NCI-H2196 treated with DMSO at 0.1 percent for 48 hours (cell line): Measurements from ENCODE around the gene OR7G1.
"Not testable (repeated sequence)": the region's sequence is repeated elsewhere in the genome, so short reads cannot be mapped to it uniquely, and the experiment has no call there.

ENCODE experiments used
- DNase-seq: peaks from one replicate; lab custom pipeline; 2025; ENCODE audit not compliant: unreplicated experiment; lab: John Stamatoyannopoulos, UW

OR7G1 gene

DNA sequence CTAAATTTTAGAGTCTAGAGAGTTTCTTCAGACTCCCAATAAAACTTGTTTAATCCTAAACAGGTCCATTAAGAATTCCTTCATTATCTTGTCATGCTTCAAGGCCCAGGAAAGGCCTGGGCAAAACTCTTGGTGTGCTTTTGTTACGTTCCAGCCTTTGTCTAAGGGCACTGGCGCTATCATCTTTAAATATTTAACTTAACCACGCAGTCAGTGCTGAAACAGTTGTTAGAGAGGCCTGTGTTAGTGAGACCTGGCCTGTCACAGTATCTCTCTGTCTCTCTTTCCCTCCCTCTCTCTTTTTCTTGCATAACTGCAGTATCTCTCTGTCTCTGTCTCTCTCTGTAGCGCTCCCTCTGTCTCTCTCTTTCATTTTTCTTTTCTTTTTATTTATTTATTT, 36.9 kb downstream of the OR7G1 start:
- DNase-seq: no peak

DNA sequence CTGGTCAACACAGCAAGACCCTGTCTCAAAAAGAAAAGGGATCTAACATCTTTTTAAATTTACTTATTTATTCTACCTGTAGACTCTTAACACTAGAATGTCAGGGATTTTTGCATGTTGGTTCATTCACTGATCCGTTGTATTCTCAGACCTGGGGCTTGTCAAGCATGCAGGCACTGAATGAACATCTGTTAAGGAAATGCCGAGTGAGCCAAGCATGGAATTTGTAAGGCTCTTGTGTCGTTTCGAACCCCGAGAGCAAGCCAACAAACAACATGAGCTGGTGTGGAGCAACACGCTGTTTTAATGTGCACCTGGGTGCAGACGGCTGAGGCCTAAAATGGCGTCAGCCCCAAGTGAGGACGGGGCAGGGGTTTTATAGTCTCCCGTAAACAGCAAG, 38.7 kb downstream of the OR7G1 start:
- DNase-seq: no peak

DNA sequence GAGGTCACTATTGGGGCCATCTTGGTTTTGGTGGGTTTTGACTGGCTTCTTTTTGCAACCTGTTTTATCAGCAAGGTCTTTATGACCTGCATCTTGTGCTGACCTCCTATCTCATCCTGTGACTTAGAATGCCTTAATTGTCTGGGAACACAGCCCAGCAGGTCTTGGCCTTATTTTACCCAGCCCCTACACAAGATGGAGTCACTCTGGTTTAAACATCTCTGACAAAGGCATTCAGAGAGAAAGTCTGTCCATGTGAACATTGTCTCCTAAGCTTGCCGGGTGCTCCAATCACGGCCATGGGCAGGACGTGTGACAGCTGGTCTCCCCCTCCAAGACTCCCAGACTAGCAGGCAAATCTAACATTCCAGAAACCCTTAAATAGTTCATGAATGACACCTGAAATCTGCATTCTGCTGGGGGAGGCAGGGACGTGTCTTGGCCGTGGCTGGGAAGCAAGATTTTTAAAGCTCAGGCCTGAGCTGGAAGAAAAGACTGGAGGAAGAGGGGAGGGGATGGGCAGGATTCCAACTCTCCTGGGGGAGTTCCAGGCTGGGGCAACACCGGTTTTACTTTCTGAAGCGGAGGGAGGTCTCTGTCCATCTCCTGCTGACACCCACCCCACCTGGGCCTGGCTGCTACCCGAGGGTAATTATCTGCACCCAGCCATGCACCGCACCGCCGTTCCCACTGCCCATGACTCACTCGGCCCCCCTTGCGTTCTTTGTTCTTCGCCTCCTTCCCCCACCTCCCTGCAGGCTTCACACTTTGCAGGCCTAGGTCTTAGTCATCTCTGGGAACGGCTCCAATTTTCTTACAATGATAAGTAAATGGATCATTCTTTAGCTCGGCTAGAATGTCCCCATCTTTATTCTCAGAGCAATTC, 40.3 kb downstream of the OR7G1 start:
- DNase-seq: peak; percentile 89

DNA sequence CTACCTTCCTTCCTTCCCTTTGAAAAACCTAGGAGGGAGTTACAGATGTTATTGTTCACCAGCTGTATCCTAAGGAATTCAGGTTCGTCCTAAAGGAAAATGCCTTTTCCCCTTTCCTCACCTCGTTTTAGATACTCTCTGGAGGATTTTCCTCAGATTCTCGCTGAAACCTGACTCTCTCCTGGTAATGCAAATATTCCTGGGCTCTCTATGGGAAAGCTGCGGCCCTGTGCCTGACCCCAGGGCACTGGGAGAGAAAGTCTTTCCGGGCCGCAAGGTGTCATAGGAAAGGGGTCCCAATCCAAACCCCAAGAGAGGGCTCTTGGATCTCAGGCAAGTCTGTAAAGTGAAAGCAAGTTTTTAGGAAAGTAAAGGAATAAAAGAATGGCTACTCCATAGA, 41.8 kb downstream of the OR7G1 start:
- DNase-seq: no peak

DNA sequence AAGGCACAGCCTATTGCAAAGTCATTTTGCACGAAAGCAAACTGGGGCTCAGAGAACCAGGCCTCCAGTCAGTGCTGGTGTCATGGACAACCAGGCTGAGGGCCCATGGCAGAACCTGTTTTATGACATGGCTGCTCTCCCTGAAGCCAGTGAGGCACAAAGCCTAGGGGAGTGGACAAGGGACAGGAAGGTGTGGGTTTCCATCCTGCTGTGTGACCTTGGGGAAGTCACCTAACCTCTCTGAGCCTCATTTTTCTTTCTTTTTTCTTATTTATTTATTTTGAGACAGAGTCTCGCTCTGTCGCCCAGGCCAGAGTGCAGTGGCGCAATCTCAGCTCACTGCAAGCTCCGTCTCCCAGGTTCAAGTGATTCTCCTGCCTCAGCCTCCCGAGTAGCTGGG, 43.8 kb downstream of the OR7G1 start:
- not testable (repeated sequence) for DNase-seq

DNA sequence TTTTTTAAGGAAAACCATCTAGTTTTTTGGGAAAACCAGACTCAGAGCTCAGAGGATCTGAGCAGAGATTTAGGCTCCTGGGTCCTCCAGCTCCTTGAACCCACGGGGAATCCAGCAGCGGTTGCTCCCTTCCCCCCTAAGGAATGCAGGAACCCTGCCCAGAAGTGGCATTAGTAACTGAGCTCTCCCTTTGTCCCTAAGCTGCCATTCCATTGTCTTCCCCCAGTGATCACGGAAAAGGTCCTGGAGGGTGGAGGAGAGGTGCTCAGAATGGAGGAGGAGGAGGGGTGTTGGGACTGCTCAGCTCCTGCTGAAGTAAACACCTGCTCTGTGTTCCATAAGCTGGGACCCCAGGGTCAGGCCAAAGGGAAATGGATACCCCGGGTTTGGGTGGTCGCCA, 45.5 kb downstream of the OR7G1 start:
- DNase-seq: no peak

DNA sequence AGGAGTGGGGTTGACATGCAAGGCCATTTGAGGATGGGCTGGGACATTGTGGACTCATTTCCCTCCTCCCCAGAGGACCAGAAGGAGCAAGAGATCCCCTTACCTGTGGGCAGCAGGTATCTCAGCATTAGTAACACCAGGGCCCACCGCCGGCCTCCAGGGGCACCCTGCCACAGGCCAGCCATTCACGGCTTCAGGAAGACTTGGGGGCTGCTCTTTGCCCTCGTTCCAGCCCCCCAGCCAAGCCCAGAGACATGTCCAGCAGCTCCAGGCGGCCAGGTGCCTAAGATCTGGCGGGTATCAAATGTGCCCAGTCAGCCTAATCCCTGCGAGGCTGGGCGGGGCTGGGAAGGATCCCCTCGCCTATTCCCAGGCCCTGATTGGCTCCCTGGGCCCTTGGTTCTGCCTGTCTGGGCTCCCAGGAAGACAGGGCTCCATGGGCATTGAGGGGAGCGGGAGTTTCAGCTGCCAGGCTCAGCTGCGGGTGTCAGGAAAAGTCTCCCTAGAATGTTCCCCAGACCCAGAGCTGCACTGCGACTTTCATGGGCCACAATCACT, 50.0 kb downstream of the OR7G1 start:
- DNase-seq: no peak
